Testis (tissue), 2 donors: ENCODE measurements around the gene NAP1L5.

Source experiments
- CTCF ChIP-seq, 3 experiments: fragments of 450-650 bp in 2 of 3; fragments of 200-600 bp in 1 of 3; sonication (generic) in 1 of 3; IDR thresholded peaks; one replicate each; pipeline ENCODE4 v1.5.1; 2016 to 2019; ENCODE audit warnings: antibody characterized with exemption in 3 of 3, mild to moderate bottlenecking in 2 of 3, moderate library complexity in 1 of 3
- POLR2A ChIP-seq: fragments of 450-650 bp; IDR thresholded peaks from one replicate; pipeline ENCODE4 v1.6.1; 2017; ENCODE audit warnings: antibody characterized with exemption, mild to moderate bottlenecking, moderate library complexity

DNA sequence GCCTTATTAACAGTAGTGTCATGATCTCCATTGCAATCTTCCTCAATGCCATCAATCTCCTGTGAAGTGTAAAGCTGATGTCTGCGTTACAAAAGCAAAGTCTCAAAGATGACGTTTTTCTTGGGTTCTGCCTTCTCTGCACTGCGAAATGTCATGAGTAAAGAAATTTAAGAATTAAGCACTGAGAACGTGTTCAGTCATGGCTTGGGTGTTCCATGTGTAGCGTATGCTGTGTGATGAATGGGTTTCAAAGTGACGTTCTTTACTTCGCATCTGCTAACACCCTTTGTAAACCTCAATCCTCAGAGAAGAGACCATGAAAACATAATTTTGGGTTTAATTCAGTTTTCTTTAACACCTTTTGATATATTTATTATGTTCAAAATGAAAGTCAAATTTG, 999 bp downstream of the NAP1L5 start:
- no peak for TF ChIP-seq CTCF (IDR thresholded peaks at IDR 0.05)
- TF ChIP-seq POLR2A: no peak
